Suprapubic skin (tissue), 4 donors: ENCODE results near the gene TTC38. TPM values are rescaled to one million over a fixed set of nuclear protein-coding genes. Genes with fewer than 3 reads are reported as not detected.
"Not testable (repeated sequence)": the region's sequence is repeated elsewhere in the genome, so short reads cannot be mapped to it uniquely, and the experiment has no call there.

Experiments
- DNase-seq, 2 donors: peaks; one replicate each; pipeline ENCODE4 v3.0.0-alpha.2; 2019; ENCODE audit warnings: low spot score in 2 of 2
- H3K27ac ChIP-seq: fragments of 200-600 bp; sonication (generic); one replicate; pipeline ENCODE4 v1.5.1; 2019
- H3K27me3 ChIP-seq: fragments of 200-600 bp; sonication (generic); one replicate; pipeline ENCODE4 v1.5.1; 2019
- H3K36me3 ChIP-seq: fragments of 200-600 bp; sonication (generic); one replicate; pipeline ENCODE4 v1.5.1; 2019
- H3K4me1 ChIP-seq: fragments of 200-600 bp; sonication (generic); one replicate; pipeline ENCODE4 v1.5.1; 2019
- H3K4me3 ChIP-seq: fragments of 200-600 bp; sonication (generic); one replicate; pipeline ENCODE4 v1.5.1; 2019; ENCODE audit warnings: mild to moderate bottlenecking
- H3K9me3 ChIP-seq: fragments of 200-600 bp; sonication (generic); one replicate; pipeline ENCODE4 v1.5.1; 2019
- EP300 ChIP-seq: sonication (generic); formaldehyde crosslinking; IDR thresholded peaks from one replicate; pipeline ENCODE4 v1.6.1; 2017; ENCODE audit warnings: antibody characterized with exemption
- POLR2A ChIP-seq, 2 donors: fragments of 450-650 bp; IDR thresholded peaks; one replicate each; pipeline ENCODE4 v1.6.1; 2017; ENCODE audit warnings: antibody characterized with exemption in 2 of 2, mild to moderate bottlenecking in 2 of 2, moderate library complexity in 2 of 2
- POLR2AphosphoS5 ChIP-seq, 3 donors: sonication (generic); formaldehyde crosslinking; IDR thresholded peaks; one replicate each; pipeline ENCODE4 v1.6.1; 2017; ENCODE audit warnings: antibody characterized with exemption in 3 of 3
- WGBS: methylation state at CpG from one replicate; pipeline ENCODE4 v1.1.5; 2018; 5-methylcytosine and 5-hydroxymethylcytosine counted together
- total RNA-seq, 4 donors: library from RNA; depleted of rRNA; stranded (reverse); fragments of >200 nt; gene quantifications; one replicate each; pipeline ENCODE4 v1.1.0, GENCODE V29; 2016
- TF ChIP-seq, protein P1 (sequence below), 2 donors: fragments of 200-600 bp in 1 of 2; fragments of 450-650 bp in 1 of 2; sonication (generic) in 1 of 2; IDR thresholded peaks; one replicate each; pipeline ENCODE4 v1.5.1; 2016 to 2019; ENCODE audit warnings: antibody characterized with exemption in 2 of 2, mild to moderate bottlenecking in 1 of 2, moderate library complexity in 1 of 2

TTC38 gene
- total RNA-seq, 4 donors from 2014 or later, result 18.6 to 42.6 (median 35.4) TPM

- no peak overlapping the region for H3K27ac ChIP-seq
- H3K4me1 ChIP-seq, result peaks cover 16% of the 10 kb centered on the region
- no CpG with 5 or more reads among the region's 109 CpGs for WGBS
- H3K27me3 ChIP-seq, result peaks cover 4% of the 10 kb centered on the region
- TF ChIP-seq POLR2A (IDR thresholded peaks at IDR 0.05), result no peak
- TF ChIP-seq, protein P1, sequence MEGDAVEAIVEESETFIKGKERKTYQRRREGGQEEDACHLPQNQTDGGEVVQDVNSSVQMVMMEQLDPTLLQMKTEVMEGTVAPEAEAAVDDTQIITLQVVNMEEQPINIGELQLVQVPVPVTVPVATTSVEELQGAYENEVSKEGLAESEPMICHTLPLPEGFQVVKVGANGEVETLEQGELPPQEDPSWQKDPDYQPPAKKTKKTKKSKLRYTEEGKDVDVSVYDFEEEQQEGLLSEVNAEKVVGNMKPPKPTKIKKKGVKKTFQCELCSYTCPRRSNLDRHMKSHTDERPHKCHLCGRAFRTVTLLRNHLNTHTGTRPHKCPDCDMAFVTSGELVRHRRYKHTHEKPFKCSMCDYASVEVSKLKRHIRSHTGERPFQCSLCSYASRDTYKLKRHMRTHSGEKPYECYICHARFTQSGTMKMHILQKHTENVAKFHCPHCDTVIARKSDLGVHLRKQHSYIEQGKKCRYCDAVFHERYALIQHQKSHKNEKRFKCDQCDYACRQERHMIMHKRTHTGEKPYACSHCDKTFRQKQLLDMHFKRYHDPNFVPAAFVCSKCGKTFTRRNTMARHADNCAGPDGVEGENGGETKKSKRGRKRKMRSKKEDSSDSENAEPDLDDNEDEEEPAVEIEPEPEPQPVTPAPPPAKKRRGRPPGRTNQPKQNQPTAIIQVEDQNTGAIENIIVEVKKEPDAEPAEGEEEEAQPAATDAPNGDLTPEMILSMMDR (IDR thresholded peaks at IDR 0.05), result peak in 1 of 2 donors; percentile 15
- no peaks in the 10 kb centered on the region for H3K36me3 ChIP-seq
- H3K9me3 ChIP-seq, result no peaks in the 10 kb centered on the region
- peak in 1 of 2 donors; percentile 89 for DNase-seq
- peak overlapping the region; percentile 46 for H3K4me3 ChIP-seq
These were observed 5.2 kb upstream of the TTC38 start for GRCh38 chr22:46262449-46263215.

DNA sequence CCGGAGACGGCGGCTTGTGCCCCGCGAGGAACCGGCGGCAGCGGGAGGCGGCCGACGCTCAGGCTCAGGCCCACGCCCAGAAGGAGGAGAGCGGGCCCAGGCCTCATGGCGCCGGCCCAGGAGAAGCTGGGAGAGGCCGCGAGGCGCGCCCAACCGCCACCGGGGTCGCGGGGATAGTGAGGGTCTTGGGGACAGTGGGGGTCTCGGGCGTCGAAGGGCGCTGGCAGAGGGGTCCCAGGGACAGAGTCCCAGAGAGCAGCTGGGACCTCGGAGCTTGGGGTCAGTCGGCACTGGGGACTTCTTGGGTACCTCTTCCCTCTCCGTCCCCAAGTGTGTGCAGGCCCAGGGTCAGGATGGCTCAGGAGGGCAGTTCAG lies 4.6 kb upstream of the TTC38 start, which contains the start of gene PKDREJ:
Gene PKDREJ (minus strand): TSS at position 128 of the 375 bp plus-strand sequence. CDS start 21 bp downstream, at position 107.
- no peak for DNase-seq
- 63% methylated on average over 8 of the region's 30 CpGs for WGBS

GRCh38 chr22:46264520-46264919 lies 3.3 kb upstream of the TTC38 start:
- WGBS, result 98% methylated on average over 6 of the region's 6 CpGs
- H3K36me3 ChIP-seq, H3K27ac ChIP-seq, H3K9me3 ChIP-seq, H3K27me3 ChIP-seq, DNase-seq, H3K4me3 ChIP-seq: not testable (repeated sequence)
- H3K4me1 ChIP-seq, result peaks cover 28% of the 10 kb centered on the region

More for the DNA sequence above, 4.6 kb upstream of the TTC38 start, which contains the start of gene PKDREJ:
- TF ChIP-seq, protein P1 (IDR thresholded peaks at IDR 0.05), result no peak
- TF ChIP-seq POLR2A (IDR thresholded peaks at IDR 0.05), result no peak
- no peak for TF ChIP-seq POLR2AphosphoS5 (IDR thresholded peaks at IDR 0.05)
- no peak for TF ChIP-seq EP300
- Histone ChIP-seq H3K27me3 (peaks cover 4% of the 10 kb centered on the region), H3K27ac (no peak within 1 kb of the TSS), H3K4me3 (peak within 1 kb of the TSS; percentile 46), H3K4me1 (peaks cover 17% of the 10 kb centered on the region), H3K36me3 (no peaks in the 10 kb centered on the region), H3K9me3 (no peaks in the 10 kb centered on the region)

- not testable (repeated sequence) for H3K27ac ChIP-seq, H3K36me3 ChIP-seq, H3K9me3 ChIP-seq, H3K27me3 ChIP-seq, H3K4me3 ChIP-seq
- peaks cover 28% of the 10 kb centered on the region for H3K4me1 ChIP-seq
- DNase-seq, result peak in 1 of 2 donors; percentile 54
- 81% methylated on average over 4 of the region's 4 CpGs for WGBS
These were observed 2.2 kb upstream of the TTC38 start for GRCh38 chr22:46265627-46266026.

DNA sequence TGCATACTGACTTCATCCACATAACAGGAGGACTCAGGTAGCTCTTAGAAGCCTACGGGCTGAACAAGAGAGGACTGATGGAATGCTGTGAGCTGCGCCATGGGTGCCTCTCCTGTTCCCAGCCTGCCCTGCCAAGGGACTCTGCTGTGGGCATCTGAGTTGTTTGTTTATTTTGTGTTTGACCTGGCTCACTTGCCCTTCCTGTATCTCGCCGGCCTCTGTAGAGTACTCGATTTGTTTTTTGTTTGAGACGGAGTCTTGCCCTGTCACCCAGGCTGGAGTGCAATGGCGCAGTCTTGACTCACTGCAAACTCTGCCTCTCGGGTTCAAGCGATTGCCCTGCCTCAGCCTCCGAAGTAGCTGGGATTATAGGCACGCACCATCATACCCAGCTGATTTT lies 1.8 kb downstream of the TTC38 start:
- Histone ChIP-seq H3K27ac (no peak overlapping the region), H3K4me3 (no peak overlapping the region), H3K27me3 (no peaks in the 10 kb centered on the region), H3K9me3 (no peaks in the 10 kb centered on the region), H3K4me1 (peaks cover 19% of the 10 kb centered on the region), H3K36me3 (peaks cover 23% of the 10 kb centered on the region)
- TF ChIP-seq POLR2AphosphoS5 (IDR thresholded peaks at IDR 0.05), result no peak
- WGBS, result 95% methylated on average over 9 of the region's 11 CpGs
- peak; percentile 31 to 58 for DNase-seq

DNA sequence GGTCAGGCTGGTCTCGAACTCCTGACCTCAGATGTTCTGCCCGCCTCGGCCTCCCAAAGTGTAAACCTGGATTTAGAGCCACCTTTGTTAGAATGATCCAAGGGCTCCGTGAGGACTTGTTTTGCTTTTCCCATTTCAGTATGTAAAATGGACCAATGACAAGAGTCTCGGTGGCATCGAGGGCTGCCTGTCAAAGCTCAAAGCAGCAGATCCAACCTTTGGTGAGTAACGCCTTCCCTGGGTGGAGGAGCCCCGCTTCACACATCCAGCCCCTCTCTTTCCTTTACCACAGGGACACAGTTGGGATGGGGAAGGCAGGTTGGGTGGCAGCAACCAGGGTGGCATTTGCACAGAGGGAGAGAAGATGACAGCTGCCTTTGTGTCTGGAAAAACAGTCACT lies 4.4 kb downstream of the TTC38 start:
- Histone ChIP-seq H3K27me3 (no peaks in the 10 kb centered on the region), H3K4me3 (no peak overlapping the region), H3K9me3 (no peaks in the 10 kb centered on the region), H3K27ac (no peak overlapping the region), H3K4me1 (peaks cover 15% of the 10 kb centered on the region), H3K36me3 (peaks cover 45% of the 10 kb centered on the region)
- TF ChIP-seq, protein P1 (IDR thresholded peaks at IDR 0.05), result no peak
- TF ChIP-seq POLR2AphosphoS5 (IDR thresholded peaks at IDR 0.05), result no peak
- TF ChIP-seq EP300, result no peak
- no peak for TF ChIP-seq POLR2A (IDR thresholded peaks at IDR 0.05)
- DNase-seq, result peak; percentile 34 to 47
- WGBS, result 92% methylated on average over 8 of the region's 8 CpGs
